ENCODE results near the gene DUSP7.
"Not testable (repeated sequence)": the region's sequence is repeated elsewhere in the genome, so short reads cannot be mapped to it uniquely, and the experiment has no call there.

Gene DUSP7

DNA sequence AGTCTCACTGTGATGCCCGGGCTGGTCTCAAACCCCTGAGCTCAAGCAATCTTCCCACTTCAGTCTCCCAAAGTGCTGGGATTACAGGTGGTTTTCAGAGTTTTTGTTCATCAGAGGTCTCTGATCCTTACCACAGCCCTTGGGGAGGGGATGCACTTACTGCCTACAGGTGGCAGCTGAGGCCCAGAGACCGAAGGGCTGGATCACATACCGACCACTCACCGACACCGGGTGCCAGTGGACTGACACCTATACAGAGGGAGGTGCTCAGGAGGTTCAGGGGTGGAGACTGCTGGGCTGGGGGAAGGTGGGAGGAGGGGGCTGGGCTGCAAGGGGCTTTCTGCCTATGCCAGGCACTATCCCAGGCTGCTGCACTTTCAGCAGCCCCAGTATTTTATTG lies 19.5 kb downstream of the DUSP7 start:
- no peak overlapping the region for H3K4me3 ChIP-seq (ENCODE audit: low read depth, low read length)
- no peak for DNase-seq (ENCODE audit: low read depth, low spot score)
- CTCF ChIA-PET: interaction anchor here (0.6 to 2.5 kb wide), 7 partner anchors 14 to 87 kb away, joined by 3 to 11 read pairs (median 5); partner anchors contain the start of gene RPL29
- TF ChIP-seq, protein P1, sequence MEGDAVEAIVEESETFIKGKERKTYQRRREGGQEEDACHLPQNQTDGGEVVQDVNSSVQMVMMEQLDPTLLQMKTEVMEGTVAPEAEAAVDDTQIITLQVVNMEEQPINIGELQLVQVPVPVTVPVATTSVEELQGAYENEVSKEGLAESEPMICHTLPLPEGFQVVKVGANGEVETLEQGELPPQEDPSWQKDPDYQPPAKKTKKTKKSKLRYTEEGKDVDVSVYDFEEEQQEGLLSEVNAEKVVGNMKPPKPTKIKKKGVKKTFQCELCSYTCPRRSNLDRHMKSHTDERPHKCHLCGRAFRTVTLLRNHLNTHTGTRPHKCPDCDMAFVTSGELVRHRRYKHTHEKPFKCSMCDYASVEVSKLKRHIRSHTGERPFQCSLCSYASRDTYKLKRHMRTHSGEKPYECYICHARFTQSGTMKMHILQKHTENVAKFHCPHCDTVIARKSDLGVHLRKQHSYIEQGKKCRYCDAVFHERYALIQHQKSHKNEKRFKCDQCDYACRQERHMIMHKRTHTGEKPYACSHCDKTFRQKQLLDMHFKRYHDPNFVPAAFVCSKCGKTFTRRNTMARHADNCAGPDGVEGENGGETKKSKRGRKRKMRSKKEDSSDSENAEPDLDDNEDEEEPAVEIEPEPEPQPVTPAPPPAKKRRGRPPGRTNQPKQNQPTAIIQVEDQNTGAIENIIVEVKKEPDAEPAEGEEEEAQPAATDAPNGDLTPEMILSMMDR (IDR thresholded peaks at IDR 0.05; ENCODE audit: insufficient read depth, low read length, missing control alignments): no peak
- POLR2A ChIA-PET: interaction anchor here (1.9 kb wide), 1 partner anchor 10 kb away, joined by 6 read pairs; no protein-coding TSS in a partner anchor

DNA sequence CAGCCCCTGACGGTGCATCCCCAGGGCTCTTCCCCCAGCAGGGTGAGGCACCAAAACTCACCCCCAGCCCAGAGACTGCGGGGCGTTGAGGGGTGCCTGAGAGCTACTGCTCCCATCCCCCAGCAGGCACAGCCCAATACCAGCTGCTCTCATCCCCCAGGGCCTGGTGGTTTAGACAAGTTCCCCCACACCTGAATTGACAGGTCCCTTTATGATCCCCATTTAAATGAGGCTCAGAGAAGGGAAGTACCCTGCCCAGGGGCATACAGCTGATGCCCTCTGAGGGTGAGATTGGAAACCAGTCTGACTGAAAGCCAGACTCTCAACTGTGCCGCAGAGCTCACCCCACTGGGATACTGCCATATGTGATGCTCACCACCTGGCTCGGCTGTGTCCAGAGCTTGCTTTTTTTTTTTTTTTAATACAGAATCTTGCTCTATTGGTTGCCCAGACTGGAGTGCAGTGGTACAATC lies 20.1 kb downstream of the DUSP7 start:
- TF ChIP-seq, protein P1 (IDR thresholded peaks at IDR 0.05; ENCODE audit: insufficient read depth, low read length, missing control alignments): no peak
- no peak for DNase-seq (ENCODE audit: low read depth, low spot score)
- POLR2A ChIA-PET: interaction anchor here (1.9 kb wide), 1 partner anchor 10 kb away, joined by 6 read pairs; no protein-coding TSS in a partner anchor
- no peak overlapping the region for H3K4me3 ChIP-seq (ENCODE audit: low read depth, low read length)
- CTCF ChIA-PET: interaction anchor here (1.2 to 2.5 kb wide), 7 partner anchors 14 to 87 kb away, joined by 3 to 11 read pairs (median 5); no protein-coding TSS in a partner anchor

DNA sequence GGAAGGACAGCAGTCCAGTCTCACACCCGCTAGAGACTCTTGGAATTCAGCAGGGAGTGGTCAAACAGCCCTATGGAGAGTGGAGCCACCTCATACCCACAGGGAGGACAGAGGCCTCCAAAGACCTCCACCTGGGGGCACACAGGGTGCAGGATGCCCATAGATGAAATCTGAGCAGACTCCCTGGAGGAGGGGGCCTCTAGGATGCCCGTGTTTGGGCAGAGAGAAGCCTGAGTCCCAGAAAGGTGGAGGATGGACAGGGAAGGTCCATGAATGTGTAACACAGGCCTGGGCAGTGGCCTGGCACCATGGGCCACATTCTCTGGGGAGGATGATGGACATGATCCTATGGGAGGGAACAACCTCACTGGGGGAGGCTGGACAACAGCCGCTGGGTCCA lies 21.7 kb downstream of the DUSP7 start:
- ChIA-PET POLR2A (no interaction called here), CTCF (interaction anchor here (0.9 to 1.5 kb wide), 3 partner anchors 18 to 109 kb away, joined by 3 to 4 read pairs (median 3); no protein-coding TSS in a partner anchor)
- TF ChIP-seq, protein P1 (IDR thresholded peaks at IDR 0.05; ENCODE audit: insufficient read depth, low read length, missing control alignments): no peak
- H3K4me3 ChIP-seq (ENCODE audit: low read depth, low read length): no peak overlapping the region
- no peak for DNase-seq (ENCODE audit: low read depth, low spot score)

DNA sequence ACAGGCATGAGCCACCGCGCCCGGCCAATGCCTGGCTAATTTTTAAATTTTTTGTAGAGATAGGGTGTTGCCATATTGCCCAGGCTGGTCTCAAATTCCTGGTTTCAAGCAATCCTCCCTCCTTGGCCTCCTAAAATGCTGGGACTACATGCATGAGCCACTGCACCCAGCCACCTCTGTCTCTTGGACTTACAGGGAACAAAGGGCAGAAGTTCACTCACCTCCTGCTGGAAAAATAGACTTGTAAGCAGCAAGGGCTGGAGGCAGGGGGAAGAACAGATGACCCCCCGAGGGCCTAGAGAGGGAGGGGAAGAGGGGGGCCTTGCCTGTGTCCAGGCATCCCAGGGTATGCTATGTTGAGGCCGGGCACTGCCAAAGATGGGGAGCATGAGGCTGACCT lies 22.2 kb downstream of the DUSP7 start:
- ChIA-PET CTCF (no interaction called here), POLR2A (no interaction called here)
- DNase-seq (ENCODE audit: low read depth, low spot score): no peak
- no peak overlapping the region for H3K4me3 ChIP-seq (ENCODE audit: low read depth, low read length)
- TF ChIP-seq, protein P1 (IDR thresholded peaks at IDR 0.05; ENCODE audit: insufficient read depth, low read length, missing control alignments): no peak

DNA sequence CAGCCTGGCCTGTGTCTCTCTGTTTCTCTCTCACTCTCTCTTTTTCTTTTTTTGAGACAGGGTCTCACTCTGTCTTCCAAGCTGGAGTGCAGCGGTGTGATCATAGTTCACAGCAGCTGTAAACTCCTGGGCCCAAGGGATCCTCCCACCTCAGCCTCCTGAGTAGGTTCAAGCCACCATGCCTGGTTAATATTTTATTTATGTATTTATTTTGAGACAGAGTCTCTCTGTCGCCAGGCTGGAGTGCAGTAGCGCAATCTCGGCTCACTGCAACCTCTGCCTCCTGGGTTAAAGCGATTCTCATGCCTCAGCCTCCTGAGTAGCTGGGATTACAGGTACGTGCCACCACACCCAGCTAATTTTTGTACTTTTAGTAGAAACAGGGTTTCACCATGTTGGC lies 22.6 kb downstream of the DUSP7 start:
- CTCF ChIA-PET: interaction anchor here (1.6 kb wide), 1 partner anchor 30 kb away, joined by 7 read pairs; no protein-coding TSS in a partner anchor
- DNase-seq (ENCODE audit: low read depth, low spot score); H3K4me3 ChIP-seq (ENCODE audit: low read depth, low read length); POLR2A ChIA-PET: not testable (repeated sequence)

DNA sequence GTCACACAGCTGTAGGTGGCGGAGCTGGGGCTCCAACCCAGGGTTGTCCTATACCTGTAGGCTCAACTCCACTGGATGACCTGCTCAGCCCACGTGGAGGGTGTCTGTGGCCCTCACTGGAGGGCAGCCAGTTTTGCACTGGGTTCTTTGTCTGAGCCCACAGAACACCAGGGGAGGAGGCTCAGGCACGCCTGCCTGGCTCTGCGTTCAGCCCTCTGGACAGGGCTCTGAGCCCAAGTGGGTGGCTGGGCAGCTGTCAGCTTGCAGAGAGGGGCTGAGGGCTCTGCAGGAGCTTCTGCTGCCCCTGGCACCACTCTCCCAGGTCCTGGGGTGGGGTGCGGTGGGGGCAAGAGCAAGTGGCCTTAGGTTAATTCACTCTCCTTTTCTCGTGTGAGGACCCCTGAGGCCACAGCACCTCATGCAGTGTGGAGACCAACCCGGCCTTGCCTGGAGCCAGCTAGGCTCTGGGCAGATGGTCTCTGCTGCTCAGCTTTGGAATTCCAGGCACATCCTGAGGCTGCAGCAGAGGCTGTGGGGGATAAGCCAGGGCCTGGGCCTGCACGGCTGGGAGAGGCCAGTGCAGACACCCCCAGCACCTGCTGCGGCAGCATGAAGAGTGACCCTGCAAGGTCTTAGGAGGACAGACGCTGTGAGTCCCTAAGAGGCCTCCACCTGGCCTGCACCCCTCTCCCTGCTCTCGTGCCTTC lies 23.5 kb downstream of the DUSP7 start:
- POLR2A ChIA-PET: no interaction called here
- DNase-seq (ENCODE audit: low read depth, low spot score): no peak
- H3K4me3 ChIP-seq (ENCODE audit: low read depth, low read length): no peak overlapping the region
- TF ChIP-seq, protein P1 (IDR thresholded peaks at IDR 0.05; ENCODE audit: insufficient read depth, low read length, missing control alignments): no peak
- CTCF ChIA-PET: interaction anchor here (1.2 to 2.3 kb wide), 4 partner anchors 9 to 112 kb away, joined by 3 to 7 read pairs (median 5); no protein-coding TSS in a partner anchor
